GM04503 (cell line): Measurements from ENCODE around the gene TLE1.
"Not testable (repeated sequence)": the region's sequence is repeated elsewhere in the genome, so short reads cannot be mapped to it uniquely, and the experiment has no call there.

Experiments
- DNase-seq: peaks from one replicate; pipeline ENCODE4 v3.0.0-alpha.2; 2012; ENCODE audit warnings: low read depth

TLE1 gene

DNA sequence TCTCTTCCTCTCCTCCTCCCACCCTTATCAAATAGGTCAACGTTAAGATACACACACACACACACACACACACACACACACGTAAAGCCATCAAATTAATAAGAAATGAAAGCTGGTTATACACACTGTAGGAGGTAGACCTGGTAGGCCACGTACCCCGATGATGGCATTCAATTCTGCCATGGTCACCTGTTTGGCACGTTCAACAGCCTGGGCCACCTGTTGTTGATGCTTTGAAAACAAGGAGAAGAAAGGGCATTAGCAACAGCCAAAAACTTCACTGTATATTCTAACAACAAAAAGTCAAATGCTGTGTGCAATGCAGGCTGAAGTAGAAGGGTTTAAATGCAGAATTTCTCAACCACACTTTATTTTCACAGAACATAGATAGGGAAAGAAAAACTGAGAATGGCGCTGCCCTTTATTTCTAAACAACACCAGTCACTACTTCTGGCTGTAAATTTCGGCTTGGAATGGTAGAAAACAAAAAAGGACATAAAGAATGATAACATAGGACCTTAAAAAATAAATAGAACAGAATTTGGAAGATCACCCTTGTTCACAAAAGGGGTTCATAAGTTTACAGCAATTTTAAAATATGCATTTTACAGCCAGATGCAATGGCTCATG lies 37.2 kb downstream of the TLE1 start:
- DNase-seq, result no peak

DNA sequence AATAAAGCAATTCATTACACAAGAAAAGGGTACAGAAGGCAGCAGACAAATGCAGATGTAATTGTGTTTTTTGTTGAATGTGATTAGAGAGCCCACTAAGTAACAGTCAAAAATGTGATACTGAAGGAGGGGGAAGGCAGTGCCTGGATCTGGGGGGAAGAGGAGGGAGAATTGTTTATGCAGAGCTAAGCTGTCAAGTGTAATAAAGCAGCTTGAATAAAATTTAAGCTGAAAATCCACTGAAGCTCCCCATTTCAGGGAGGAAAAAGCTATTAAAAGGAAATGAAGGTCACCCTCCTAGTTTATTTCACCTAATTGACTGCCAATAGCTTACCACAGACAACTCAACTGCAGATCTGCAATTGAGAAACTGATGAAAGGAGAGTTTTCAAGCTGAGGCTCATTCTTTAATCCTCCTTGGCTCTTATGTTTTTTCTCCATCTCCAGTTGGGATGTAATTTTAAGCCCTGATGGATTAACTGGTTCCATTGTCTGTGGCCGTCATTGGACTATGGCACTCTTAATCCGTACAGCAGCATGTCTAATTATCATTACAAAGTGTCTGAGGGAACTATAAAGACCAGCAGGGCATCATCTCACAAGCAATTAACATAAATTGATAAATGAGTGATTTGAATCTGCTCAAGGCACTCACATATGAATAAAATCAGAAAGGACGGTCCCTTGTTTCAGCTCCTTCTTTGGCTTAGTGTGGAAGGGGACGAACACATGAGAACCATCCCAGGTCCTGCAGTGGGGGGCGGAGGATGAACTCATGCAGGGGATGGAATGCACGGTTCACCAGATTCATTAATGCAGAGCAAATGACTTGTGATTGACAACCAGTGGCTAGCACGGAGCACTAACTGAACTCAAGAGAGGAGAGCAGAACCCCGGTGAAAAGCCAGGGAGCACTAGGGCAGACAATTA lies 38.5 kb downstream of the TLE1 start:
- no peak for DNase-seq

DNA sequence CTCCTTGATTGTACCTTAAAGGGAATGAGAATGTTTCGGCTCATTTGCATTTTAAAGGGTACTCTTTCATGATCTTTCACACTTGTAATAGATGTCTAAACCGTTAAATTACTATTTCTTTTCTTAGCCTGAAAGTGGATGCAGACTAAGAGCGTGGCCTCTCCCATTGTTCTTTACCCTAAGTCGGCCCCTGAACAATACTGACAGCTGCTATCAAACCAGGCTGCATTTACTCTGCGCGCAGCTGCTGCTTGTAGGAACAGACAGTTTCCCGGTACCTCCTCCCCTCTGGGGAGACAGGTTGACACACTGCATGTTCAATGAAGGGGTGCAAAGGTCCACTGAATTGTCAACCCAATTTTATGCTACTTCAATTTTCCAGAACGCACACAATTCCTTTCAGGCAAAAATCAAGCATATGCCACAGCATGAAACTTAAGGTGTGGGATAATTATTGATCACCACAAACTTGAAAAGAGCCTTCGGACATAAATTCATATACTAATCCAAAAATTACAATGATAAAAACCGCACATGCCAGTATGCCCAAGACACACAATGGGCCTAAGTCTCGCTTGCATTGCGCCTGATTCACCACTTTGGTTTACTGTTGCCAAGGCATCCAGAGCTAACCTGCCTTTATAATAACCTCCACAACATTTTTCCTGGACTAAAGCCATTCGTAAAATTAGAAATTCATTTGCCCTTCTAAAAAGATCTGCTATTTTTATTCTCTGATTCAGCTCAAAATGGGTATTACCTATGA lies 39.7 kb downstream of the TLE1 start:
- no peak for DNase-seq

DNA sequence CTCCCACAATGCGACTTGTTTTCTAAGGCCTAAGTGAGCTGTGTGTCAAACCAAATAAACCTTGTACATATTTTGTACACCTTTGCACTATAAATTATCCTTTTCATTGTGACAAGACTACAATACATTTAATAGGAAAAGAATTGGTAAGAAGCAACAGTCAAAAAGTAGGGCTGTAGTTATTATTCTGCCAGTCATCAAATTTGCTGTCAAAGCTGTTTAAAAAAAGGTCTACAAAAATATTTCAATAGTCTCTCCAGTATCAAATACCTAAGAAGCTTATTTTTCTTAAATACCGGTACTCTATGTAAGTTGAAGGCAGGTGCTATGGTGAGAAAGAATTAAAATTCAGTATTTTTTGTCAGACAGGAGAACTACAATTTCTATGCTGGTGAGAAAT lies 40.5 kb downstream of the TLE1 start:
- no peak for DNase-seq

DNA sequence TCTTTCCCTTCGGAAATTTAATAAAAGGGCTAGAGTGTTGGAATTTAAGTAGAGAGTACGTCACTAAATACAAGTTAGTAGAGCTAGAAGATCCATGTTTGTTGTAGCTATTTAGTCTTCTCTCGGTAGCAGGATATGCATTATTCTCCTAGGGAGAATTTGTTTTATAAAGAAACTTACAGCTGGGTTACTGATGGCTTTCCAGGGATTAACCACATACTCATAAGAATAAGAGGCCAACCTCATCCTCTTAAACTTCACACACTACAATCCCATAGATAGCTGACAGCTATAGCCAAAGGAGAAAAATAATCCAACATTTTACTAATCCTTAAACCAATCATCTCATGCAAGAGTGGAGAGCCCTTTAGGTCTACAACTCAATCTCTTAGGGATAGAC lies 43.0 kb downstream of the TLE1 start:
- no peak for DNase-seq

DNA sequence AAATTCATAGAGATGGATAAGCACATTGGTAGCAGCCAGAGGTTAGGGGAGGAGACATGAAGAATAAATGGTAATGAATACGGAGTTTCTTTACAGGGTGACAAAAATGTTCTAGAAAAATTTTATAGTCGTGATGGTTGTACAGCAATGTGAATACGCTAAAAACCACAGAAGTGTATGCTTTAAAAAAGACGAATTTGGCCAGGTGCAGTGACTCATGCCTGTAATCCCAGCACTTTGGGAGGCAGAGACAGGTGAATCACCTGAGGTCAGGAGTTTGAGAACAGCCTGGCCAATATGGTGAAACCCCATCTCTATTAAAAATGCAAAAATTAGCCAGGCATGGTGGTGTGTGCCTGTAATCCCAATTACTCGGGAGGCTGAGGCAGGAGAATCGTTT lies 44.8 kb downstream of the TLE1 start:
- DNase-seq, result not testable (repeated sequence)

DNA sequence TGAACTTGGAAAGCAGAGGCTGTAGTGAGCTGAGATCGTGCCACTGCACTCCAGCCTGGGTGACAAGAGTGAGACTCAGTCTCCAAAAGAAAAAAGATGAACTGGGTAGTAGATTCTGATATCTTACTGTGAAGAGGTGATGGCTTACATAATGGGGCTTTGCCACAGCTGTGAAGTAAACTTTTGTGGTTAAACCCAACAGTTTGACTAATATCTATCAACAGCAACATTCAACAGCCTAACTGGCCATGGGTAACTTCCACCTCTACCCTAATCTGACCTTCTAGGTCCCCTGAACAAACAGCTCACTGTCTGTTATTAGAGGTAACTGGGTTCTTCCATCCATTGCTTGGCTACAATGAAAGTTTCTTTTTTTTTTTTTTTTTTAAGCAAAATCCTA lies 52.1 kb downstream of the TLE1 start:
- no peak for DNase-seq

DNA sequence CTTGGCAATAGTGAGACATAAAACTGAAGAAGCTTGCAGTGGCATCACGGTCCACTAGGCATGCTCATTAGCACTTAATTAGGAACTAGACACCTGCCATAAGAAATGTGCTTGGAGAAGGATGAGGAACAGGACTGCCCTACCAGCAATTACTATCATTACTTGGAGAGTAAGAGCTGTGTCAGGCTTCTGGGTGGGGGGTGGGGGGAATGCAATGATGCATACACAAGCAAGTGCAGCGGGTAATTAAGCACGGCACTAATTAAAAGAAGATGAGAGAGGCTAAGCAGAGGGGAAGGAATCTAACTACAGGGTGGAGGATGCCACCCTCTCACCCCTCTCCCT lies 53.1 kb downstream of the TLE1 start:
- DNase-seq, result no peak

DNA sequence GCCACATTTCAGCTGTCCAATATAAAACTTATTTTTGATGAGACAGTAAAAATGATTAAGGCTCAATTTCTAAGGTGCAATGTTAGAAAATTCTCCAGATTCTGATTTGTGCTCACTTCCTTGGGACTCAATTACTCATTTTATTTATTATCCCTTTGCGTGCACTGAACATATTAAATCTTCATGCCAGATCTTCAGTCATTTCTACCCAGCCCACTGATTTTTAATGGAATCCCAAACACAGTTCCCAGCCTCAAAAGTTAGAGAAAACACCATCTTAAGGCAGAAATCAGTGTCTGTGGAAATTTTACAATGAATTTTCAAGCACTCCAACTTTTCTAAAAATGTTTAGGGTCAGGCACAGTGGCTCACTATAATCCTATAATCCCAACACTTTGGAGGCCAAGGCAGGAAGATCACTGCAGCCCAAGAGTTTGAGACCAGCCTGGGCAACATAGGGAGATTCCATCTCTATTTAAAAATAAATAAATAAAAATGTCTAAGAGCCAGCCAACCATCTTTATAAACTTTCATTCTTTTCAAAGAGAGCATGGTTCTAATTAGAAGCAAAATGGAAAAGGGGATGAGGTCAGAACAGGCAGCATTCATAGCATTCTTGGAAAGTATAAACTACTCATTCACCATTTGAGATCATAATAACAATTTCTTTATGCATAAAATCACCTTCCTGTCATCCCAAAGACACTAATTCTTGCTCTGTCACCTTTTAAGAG lies 53.7 kb downstream of the TLE1 start:
- peak; percentile 64 for DNase-seq

DNA sequence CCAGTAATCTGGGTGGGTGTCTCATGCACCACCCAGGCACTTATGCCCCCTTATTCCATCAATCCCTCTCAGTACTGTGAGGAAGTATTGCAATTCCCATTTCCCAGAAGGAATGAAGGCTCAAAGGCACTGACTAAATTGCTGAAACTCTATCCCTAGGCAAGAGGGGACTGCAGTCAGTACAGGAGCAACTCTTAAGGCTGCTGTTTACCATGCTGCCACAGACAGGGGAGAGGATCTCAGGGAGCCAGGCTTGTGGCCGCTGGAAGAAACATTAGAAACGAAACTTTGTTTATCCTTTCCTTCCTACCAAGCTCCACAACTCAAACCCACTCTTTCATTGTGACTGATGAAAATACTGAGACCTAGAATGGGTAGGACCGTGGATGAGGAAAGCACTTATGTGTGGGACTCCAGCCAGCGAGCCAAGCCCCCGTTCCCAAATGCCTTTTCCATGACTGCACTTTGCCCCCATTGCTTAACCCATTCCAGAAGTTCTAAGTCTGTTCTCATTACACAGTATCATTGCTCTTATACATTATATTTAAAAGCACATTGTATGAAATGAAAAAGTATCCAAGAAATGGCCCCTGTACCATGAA lies 54.3 kb downstream of the TLE1 start:
- DNase-seq, result no peak

DNA sequence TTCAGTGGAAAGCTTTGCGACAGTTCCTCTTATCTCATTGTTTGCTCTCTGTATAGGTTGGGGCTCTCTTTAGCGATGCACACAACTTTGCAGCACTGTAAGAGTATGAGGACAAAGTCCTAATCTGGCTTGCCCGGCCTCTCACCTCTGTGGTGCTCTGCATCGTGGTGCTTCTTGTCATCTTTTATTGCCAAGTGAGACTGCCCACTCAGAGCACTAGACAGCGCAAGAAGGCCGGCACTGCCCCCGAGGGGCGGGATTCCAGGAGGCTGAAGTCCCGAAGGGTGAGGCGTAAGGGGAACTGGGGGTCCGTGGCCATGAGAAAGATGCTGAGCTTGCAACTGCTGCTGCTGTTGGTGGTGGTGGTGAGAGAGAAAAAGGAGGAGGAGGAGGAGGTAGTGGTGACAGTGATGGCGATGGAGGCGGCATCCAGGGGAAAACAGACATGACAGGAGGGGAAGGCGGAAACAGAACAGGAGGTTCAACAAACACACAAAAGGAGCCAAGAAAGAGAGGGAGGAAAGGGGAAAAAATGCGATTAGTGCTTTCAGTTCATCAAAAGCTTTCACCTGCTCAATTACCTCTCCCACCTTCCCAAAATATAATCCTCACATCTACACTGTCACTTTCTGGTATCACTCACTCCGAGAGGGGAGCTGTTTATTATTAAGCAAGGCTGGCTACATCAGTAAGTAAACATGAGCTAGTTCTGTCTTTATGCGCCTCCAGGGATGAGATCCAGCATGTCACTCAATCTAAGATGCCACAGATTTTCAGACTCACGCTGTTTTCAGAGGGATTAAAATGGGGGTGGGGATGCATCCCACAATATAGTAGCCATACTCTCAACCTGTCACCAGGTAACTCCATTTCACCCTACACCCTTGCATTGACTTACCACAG lies 55.1 kb downstream of the TLE1 start:
- no peak for DNase-seq

DNA sequence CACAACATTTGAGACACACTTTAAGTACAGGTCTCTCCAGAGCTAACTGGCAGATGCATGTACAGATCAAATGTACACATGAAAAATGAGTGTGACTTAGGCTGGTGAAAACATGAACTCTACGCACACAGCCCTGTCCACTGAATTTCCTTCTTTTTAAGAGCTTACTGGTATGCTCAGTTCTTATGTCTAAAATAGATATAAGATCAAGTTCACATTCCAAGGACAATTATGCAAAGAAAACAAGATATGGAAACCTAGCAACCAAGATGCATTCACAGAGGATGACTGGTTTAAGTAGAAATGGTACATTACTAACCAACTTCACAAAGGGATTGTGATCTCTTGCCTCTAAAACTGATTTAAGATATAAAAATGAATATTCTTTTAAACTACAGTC lies 56.7 kb downstream of the TLE1 start:
- DNase-seq, result peak; percentile 41

DNA sequence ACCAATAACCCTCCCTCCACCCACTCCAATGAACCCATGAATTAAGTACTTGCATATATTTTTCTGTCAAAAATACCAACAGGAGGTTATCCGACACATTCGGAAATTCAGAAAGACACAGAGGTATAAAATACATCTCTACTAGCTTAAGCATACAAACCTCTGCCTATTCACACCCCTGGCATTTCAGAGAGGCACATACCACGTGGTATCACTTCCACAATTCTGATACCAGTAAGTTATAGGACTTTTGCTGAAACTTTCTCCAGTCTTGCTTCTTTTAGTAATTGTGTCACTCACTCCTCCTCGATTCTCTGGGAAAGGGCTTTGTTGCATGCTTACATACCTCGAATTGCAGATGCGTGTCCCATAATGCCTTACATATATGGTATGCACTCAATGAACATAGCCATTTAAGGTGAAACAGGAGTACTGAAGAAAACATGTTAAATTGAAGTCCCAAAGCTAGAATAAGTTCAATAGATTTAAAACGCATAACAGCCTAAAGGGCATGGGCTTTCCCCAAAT lies 58.1 kb downstream of the TLE1 start:
- DNase-seq, result no peak

DNA sequence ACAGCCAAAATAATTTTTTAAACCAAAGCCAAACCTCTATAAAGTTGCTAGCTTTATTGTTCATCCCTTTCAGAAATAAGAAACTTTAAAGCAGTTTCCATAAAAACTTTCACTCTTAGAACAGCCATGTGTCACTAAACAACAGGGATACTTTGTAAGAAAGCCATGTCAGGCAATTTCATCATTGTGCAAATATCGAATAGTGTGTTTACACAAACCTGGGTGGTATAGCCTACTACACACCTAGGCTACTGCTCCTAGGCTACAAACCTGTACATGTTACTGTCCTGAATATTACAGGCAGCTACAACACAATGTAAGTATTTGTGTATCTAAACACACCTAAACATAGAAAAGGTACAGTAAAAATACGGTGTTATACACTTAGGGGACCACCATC lies 59.9 kb downstream of the TLE1 start:
- DNase-seq, result no peak

DNA sequence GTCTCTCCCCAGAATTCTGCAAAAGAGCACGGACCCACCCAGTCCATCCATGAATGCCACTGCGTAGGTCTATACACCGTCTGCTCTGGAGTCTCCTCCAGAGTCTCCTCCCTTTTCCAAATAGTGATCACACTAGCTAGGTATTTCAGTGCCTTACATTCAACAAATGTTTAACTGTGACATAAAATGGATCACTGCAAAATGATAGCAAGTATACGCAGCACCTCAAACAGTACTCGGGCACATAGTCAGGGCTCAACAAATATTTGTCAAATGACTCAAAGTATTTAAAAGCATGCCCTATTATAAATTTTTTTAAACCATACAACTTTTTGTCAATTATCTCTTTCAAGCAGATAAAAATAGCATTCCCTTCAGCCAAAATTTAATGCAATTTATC lies 60.5 kb downstream of the TLE1 start:
- DNase-seq, result no peak

DNA sequence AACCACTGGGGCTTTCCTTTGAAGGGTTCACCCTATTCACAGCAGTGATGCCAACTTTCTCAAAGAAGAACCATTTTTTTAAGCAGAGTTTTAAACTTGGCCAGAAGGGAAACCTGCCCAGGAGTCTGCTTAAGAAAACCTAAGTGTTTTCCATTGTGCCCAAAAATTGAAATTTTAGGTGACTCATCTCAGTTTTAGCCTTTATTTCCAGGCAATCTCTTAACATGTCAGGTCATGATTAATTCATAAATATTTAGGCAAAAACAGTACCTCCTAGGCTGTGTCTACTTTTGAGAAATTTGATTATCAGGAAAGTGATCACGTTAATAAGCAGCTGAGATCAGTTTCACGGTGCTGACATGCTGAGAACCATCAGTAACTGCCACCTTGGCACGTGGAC lies 61.9 kb downstream of the TLE1 start:
- no peak for DNase-seq

DNA sequence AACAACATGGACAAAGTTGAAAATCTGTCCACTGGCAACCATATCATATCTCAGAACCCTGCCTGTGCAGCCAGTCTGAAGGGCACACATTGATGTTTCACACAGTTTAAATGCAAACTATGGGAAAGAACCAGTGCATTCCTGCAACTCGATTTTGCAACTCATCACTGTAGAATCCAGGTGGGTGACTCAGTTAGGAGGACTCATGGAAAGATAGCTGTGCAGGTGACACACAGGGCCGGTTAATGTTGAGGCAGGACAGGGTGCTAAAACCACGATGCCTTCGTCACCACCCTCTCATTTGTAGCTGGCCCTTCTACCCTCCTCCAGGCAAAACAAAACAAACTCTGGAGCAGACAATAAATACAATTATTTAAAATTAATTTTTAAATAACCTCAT lies 62.8 kb downstream of the TLE1 start:
- DNase-seq, result no peak

DNA sequence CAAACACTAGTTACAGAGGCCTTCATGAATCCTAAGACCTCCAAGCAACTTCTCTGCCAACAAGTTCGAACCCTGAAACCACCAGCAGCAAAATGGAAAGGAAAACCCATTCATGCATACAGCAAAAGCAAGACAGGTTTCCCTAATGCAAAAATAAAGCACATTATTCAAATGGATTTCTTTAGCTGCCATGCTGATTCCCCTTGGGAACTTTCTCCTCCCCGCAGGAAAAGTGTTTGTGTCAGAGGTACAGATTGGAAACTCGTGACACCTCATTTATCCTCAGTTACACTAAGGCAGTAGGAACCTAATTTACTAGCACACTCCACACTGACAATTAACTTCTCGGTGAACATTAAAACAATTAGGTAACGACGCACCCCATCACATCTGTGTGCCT lies 63.4 kb downstream of the TLE1 start:
- DNase-seq, result no peak

DNA sequence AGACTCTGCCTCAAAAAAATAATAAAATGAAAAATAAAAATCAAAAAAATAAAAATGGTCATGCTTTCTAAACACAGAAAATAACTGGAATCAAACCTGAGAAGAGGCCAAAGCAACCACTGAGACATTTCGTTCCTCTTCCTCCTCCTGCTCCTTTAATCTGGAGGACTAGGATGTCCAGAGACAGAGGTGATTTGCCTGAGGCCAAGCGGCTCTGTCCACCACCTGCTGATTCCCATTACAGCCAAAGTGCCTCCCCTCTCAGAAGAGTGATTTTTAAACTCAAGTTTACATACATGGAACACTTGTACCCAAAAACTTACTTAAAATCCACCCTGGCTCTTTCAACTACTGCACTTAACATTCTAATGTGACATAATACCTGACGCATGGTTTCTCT lies 65.6 kb downstream of the TLE1 start:
- DNase-seq, result no peak

DNA sequence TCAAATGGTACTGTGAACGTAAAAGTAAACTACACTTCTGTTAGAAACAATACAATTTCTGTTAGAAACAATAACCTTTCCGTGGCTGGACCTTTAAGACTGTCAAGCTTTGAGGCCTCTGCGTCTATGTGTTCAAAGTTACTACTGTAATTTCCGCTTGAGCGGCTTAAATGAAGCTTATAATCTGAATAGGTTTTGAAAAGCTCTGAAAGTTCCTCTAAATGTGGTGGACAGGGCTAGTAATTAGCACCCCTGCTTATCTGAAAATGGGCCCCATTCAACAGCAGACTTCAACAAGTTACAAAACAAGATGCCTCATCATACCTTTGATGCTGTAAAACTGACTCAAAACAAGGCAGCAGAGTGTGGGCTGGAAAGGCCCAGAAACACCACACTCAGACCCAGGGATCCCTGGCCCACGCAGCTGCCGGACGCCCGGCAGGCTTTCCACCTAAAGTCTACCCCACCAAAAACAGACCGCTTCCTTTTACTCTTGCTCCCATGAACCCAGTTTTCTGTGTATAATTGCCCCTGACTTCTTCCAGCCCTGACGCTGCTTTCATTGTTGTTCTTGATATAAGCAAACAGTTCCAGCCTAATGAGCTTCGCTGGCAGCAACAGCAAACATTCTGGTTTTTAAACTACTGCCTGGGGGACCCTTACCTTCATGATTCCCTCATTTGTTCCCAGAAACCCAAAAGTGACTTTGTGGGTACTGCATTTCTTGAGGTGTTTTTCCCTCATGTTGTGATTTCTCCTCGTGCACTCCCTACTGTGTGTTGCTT lies 66.7 kb downstream of the TLE1 start:
- no peak for DNase-seq
